Measurements from ENCODE around the gene PRRG2. TPM values are rescaled to one million over a fixed set of nuclear protein-coding genes. Genes with fewer than 3 reads are reported as not detected.

The PRRG2 gene
- total and polyA plus RNA-seq, 9 of the 15 experiments (the other 6 are each of a cell fraction or from before 2014, with no cell fraction given): 0.06 to 1.1 (median 0.33) TPM

- TF ChIP-seq, protein P1, sequence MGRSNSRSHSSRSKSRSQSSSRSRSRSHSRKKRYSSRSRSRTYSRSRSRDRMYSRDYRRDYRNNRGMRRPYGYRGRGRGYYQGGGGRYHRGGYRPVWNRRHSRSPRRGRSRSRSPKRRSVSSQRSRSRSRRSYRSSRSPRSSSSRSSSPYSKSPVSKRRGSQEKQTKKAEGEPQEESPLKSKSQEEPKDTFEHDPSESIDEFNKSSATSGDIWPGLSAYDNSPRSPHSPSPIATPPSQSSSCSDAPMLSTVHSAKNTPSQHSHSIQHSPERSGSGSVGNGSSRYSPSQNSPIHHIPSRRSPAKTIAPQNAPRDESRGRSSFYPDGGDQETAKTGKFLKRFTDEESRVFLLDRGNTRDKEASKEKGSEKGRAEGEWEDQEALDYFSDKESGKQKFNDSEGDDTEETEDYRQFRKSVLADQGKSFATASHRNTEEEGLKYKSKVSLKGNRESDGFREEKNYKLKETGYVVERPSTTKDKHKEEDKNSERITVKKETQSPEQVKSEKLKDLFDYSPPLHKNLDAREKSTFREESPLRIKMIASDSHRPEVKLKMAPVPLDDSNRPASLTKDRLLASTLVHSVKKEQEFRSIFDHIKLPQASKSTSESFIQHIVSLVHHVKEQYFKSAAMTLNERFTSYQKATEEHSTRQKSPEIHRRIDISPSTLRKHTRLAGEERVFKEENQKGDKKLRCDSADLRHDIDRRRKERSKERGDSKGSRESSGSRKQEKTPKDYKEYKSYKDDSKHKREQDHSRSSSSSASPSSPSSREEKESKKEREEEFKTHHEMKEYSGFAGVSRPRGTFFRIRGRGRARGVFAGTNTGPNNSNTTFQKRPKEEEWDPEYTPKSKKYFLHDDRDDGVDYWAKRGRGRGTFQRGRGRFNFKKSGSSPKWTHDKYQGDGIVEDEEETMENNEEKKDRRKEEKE (IDR thresholded peaks at IDR 0.05; ENCODE audit: borderline replicate concordance in 1 of 2, control insufficient read depth in 1 of 2, low read depth in 2 of 2, low read length in 1 of 2): 0 out of 4 replicates have a peak, but pooled peaks of 1 of the 2 experiments have one; percentile 23
- TF ChIP-seq RFX5 (IDR thresholded peaks at IDR 0.05; ENCODE audit: low read depth, low read length) (no peak), SMARCA4 (IDR thresholded peaks at IDR 0.05) (no peak), PRDM10 (IDR thresholded peaks at IDR 0.05; ENCODE audit: partially characterized antibody) (peak; percentile 97), NFIC (IDR thresholded peaks at IDR 0.05) (no peak), TSC22D4 (tag; IDR thresholded peaks at IDR 0.05) (no peak), ZNF444 (CRISPR knock-in tag; IDR thresholded peaks at IDR 0.05) (peak; percentile 69; the same call in 1 of the 2 replicates), NUFIP1 (IDR thresholded peaks at IDR 0.05; ENCODE audit: partially characterized antibody) (no peak), NFATC3 (IDR thresholded peaks at IDR 0.05) (0 out of 2 replicates have a peak, but pooled peaks have one; percentile 28), FOXK2 (conservative IDR thresholded peaks at IDR 0.05 in 1 of 2, IDR thresholded peaks at IDR 0.05 in 1 of 2; ENCODE audit: low read depth in 2 of 2) (peak; percentile 53 to 69; a peak in 3 of 4 replicates), TRIM24 (IDR thresholded peaks at IDR 0.05) (0 out of 4 replicates have a peak, but pooled peaks of 1 of the 2 experiments have one; percentile 30), MTA1 (IDR thresholded peaks at IDR 0.05; ENCODE audit: borderline replicate concordance) (peak; percentile 30; the same call in 1 of the 2 replicates), PHF8 (IDR thresholded peaks at IDR 0.05; ENCODE audit: borderline replicate concordance, low read length) (peak; percentile 20; the same call in 1 of the 2 replicates), ZNF41 (CRISPR knock-in tag; conservative IDR thresholded peaks at IDR 0.05) (no peak)
- TF ChIP-seq, protein P2, sequence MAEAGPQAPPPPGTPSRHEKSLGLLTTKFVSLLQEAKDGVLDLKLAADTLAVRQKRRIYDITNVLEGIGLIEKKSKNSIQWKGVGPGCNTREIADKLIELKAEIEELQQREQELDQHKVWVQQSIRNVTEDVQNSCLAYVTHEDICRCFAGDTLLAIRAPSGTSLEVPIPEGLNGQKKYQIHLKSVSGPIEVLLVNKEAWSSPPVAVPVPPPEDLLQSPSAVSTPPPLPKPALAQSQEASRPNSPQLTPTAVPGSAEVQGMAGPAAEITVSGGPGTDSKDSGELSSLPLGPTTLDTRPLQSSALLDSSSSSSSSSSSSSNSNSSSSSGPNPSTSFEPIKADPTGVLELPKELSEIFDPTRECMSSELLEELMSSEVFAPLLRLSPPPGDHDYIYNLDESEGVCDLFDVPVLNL (CRISPR knock-in tag; IDR thresholded peaks at IDR 0.05; ENCODE audit: low read depth): no peak
- TF ChIP-seq, protein P3, sequence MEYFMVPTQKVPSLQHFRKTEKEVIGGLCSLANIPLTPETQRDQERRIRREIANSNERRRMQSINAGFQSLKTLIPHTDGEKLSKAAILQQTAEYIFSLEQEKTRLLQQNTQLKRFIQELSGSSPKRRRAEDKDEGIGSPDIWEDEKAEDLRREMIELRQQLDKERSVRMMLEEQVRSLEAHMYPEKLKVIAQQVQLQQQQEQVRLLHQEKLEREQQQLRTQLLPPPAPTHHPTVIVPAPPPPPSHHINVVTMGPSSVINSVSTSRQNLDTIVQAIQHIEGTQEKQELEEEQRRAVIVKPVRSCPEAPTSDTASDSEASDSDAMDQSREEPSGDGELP (CRISPR knock-in tag; IDR thresholded peaks at IDR 0.05; ENCODE audit: borderline replicate concordance): peak; percentile 49; the same call in 1 of the 2 replicates
Measured at GRCh38 chr19:49593233-49594113, 12.4 kb downstream of the PRRG2 start (continued).
